LNCAP (cell line): ENCODE results near the gene GDF15.

Source experiments
- CTCF ChIP-seq: fragments of 450-650 bp; IDR thresholded peaks from 2 replicates; pipeline ENCODE4 v1.5.1; 2017; ENCODE audit warnings: mild to moderate bottlenecking

The GDF15 gene

DNA sequence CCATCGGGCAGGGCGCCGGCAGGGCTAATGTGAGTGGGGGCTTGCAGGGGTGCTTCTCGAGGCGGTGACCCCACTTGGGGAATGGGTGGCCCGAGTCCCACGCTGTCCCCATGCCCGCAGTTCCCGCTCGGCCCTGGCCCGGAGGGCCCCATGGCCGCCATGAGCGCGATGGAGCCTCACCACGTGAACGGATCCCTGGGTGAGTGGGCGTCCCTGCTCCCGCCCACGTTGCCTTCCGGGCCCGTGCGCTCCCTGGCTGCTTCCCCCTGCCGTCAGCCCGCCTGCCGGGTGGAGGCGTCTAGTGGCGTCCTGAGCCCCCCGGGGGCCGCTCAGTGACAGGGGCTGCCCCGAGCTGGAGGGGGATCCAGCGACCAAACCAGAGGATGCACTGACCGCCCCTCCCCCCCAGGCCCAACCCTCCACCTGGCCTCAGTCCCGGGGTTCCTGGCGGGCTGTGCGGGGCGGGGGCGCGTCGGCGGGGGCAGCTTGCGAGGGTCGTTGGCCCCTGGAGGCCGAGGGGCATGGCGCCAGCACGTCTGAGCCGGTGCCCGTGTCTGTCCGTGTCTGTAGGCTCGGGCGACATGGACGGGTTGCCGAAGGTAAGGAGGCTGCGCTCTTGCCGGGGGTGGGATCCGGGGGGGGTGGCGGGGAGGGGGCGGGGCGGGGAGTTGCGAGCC lies 47.2 kb downstream of the GDF15 start:
- no peak for TF ChIP-seq CTCF

DNA sequence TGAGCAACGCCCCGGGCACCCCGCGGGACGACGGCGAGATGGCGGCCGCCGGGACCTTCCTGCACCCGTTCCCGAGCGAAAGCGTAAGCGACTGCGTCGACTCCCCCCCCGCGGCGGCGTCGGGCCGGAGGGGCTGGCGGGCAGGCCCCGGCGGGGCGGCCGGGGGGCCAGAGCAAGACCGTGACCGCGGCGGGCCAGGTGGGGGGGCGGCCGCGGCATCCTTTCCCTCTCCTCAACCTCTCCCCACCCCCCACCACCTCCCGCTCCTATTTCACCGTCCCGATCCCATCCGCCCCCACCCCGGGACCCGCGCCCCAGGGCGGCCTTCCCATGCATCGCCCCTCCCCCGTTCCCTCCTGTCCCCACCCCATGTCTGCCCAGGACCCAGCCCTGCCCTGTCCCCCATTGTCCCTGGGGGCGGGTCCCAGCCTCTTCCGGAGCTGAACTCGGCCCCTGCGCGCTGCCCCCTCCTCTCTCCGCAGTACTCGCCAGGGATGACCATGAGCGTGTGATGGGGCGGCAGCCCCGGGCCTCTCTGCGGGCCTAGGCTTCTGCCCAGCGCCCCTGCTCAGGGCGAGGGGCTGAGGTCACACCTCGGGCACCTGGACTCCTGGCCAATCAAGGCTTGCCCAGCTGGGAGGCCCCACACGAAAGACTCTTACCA lies 47.9 kb downstream of the GDF15 start:
- TF ChIP-seq CTCF: no peak

- no peak for TF ChIP-seq CTCF
Measured at GRCh38 chr19:18434411-18435175, 48.6 kb downstream of the GDF15 start.

GRCh38 chr19:18435178-18435841 lies 49.4 kb downstream of the GDF15 start:
- TF ChIP-seq CTCF: no peak

- TF ChIP-seq CTCF: no peak
Measured at GRCh38 chr19:18435842-18436670, 50.1 kb downstream of the GDF15 start.

DNA sequence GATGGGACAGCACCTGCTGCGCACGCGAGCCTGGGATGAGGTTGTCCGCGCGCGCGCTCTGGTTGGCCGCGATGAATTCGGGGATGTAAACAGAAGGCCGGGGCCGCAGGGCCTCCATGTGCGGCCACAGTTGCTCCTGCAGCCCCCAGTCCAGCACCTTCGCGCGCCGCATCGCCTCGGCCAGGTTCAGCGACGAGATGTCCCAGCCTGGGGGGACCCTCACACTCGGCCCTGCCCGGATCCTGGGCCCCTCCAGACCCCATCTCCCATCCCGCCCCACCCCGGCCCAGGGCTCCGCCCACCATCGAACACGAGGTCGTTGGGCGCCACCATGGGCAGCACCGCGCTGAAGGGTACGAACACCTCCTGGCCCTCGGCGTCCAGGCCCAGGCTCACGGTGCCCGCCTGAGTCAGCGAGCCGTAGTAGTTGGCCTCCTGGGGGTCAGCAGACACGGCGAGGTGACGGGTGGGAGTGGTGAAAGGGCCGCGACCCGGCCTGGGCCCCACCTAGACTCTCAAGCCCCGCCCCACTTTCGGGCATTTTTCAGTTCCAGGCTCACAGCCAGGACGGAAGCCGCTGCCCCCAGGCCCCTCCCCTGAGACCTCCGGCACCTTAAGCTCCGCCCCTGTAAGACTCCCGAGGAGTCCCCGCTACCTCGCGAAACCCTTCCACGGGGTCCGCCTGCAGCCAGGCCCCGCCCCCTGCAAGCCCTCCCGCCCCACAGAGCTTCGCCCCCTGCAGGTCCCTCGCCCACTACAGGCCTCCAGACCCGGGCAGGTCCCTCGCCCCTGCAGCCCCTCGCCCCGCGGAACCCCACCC lies 50.9 kb downstream of the GDF15 start:
- no peak for TF ChIP-seq CTCF
